HG03060 (cell line): ENCODE data around the gene LILRB4.
"Not testable (repeated sequence)": the region's sequence is repeated elsewhere in the genome, so short reads cannot be mapped to it uniquely, and the experiment has no call there.

Source experiments
- ATAC-seq: cut with Tn5 transposase; IDR thresholded peaks from one replicate; pipeline ENCODE4 v1.9.1; 2021; ENCODE audit warnings: low read depth, moderate number of reproducible peaks; ENCODE audit not compliant: unreplicated experiment

LILRB4 gene

DNA sequence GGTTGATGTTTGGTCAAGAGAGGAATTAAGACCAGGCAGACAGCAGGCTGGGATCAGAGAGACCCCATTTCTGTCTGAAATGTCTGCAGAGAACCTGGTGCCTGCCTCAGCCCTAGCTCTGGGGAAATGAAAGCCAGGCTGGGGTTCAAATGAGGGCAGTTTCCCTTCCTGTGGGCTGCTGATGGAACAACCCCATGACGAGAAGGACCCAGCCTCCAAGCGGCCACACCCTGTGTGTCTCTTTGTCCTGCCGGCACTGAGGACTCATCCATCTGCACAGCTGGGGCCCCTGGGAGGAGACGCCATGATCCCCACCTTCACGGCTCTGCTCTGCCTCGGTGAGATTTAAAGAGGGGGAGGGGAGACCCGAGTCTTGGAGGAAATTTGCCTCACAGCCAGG lies at the start of gene LILRB4:
TSS of gene LILRB4 (plus strand) at position 256 of the 400 bp plus-strand sequence. CDS start at position 305, 49 bp downstream.
- no peak for ATAC-seq

DNA sequence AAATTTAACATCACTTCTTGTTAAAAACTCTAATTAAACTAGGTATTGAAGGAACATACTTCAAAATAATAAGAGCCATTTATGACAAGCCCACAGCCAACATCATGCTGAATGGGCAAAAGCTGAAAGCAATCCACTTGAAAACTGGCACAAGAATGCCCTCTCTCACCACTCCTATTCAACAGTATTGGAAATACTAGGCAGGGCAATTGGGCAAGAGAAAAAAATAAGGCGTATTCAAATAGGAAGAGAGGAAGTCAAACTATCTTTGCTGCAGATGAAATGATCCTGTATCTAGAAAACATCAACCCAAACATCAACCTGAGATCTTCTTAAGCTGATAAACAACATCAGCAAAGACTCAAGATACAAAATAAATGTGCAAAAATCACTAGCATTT lies 48.1 kb upstream of the LILRB4 start:
- no peak for ATAC-seq

GRCh38 chr19:54616057-54616456 lies 46.7 kb upstream of the LILRB4 start:
- ATAC-seq, result no peak

- ATAC-seq, result peak; percentile 70
Measured at GRCh38 chr19:54616821-54617560, 45.8 kb upstream of the LILRB4 start.

DNA sequence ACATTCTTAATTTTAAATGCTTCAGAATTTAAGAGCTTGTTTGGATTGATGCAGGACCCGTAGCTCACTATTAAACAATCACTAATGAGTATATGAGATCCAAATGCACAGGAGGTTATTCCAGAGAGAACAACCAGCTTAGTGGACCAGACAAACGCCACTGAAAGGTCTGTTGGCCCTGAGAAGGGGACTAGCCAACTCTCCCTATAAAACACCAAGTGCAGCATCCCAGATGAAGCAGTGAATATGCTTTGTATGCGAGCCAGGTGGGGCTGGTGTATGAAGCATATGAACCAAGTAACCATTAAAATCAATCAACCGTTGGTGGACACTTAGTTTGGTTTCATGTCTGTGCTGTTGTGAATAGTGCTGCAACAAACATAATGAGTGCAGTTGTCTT lies 42.3 kb upstream of the LILRB4 start:
- ATAC-seq, result no peak

DNA sequence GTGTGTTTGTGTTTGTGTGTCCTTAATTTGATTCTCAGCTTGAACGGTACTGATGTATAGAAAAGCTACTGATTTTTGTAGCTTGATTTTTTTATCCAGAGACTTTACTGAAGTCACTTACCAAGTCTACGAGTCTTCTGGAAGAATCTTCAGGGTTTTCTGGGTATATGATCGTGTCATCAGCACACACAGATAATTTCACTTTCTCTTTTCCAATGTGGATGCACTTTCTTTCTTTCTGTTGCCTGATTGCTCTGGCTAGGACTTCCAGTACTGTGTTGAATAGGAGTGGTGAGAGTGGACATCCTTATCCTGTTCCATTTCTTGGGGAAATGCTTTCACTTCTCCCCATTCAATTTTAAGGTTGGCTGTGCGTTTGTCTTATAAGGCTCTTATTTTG lies 40.4 kb upstream of the LILRB4 start:
- ATAC-seq, result no peak

- ATAC-seq, result not testable (repeated sequence)
Measured at GRCh38 chr19:54624234-54624633, 38.6 kb upstream of the LILRB4 start.

- not testable (repeated sequence) for ATAC-seq
Measured at GRCh38 chr19:54624934-54625730, 37.7 kb upstream of the LILRB4 start.

- ATAC-seq, result no peak
Measured at GRCh38 chr19:54626757-54627156, 36.0 kb upstream of the LILRB4 start.

GRCh38 chr19:54627912-54628311 lies 34.9 kb upstream of the LILRB4 start:
- ATAC-seq, result not testable (repeated sequence)

DNA sequence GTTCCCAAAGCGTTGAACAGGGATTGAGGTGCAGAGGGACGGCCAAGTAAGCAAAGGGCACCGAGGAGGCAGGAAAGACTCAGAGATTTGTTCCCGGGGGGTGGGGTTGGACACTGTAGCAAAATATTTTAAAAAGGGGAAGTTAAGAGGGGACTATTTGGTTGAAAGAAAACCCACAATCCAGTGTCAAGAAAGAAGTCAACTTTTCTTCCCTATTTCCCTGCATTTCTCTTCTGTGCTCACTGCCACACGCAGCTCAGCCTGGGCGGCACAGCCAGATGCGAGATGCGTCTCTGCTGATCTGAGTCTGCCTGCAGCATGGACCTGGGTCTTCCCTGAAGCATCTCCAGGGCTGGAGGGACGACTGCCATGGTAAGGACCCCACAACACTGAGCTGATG lies 32.5 kb upstream of the LILRB4 start, which contains the start of gene LILRB1:
TSS of gene LILRB1 (plus strand) at position 223 of the 400 bp plus-strand sequence. CDS start 590 bp downstream, outside the sequence.
- not testable (repeated sequence) for ATAC-seq

GRCh38 chr19:54630782-54631181 lies 32.0 kb upstream of the LILRB4 start:
- no peak for ATAC-seq

DNA sequence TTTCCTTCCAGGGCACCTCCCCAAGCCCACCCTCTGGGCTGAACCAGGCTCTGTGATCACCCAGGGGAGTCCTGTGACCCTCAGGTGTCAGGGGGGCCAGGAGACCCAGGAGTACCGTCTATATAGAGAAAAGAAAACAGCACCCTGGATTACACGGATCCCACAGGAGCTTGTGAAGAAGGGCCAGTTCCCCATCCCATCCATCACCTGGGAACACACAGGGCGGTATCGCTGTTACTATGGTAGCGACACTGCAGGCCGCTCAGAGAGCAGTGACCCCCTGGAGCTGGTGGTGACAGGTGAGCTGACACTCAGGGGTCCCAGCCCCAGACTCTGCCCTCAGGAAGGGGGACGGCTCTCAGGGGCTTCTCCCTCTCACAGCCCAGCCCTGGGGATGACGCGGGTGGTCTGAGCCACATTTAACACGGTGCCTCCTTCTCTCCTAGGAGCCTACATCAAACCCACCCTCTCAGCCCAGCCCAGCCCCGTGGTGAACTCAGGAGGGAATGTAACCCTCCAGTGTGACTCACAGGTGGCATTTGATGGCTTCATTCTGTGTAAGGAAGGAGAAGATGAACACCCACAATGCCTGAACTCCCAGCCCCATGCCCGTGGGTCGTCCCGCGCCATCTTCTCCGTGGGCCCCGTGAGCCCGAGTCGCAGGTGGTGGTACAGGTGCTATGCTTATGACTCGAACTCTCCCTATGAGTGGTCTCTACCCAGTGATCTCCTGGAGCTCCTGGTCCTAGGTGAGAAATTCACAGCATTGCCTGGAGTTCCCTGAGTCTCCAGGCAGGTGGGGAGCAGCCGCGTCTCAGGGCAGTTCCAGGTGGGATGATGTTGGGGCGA lies 31.1 kb upstream of the LILRB4 start:
- ATAC-seq, result not testable (repeated sequence)

GRCh38 chr19:54632517-54632916 lies 30.3 kb upstream of the LILRB4 start:
- not testable (repeated sequence) for ATAC-seq

DNA sequence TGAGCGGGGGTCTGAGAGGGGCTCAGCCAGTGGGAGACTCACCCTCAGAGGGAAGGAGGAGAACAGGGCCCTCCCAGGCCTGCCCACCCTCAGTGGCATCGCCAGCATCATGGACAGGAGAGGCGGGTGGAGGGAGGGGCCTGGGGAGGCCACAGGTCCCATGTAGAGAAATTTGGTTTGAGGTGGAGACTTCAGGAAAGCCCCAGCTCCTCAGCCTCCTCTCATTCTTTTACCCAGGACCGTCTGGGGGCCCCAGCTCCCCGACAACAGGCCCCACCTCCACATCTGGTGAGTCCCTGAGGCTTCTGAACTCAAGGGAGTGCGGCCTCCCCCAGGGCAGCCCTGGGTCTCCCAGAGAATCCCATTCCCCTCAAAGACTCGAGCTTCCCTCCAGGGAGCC lies 29.4 kb upstream of the LILRB4 start:
- ATAC-seq, result no peak

DNA sequence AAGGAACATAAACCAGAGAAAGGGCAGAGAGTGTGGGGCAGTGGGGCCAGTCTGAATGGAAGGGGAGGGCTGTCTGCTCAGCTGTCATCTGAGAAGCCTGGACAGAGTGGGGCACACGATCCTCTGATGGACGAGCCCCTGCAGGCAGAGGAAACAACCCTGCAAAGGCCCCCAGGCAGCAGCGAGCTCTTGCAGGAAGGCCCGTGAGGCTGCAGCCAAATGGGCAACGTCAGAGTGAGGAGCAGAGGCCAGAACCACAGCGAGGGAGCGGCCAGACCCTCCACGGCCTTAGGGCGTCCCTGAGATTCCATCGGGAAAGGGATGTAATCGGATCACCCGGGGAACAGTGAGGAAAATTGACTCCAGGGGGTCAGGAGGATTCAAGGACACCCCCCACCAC lies 26.7 kb upstream of the LILRB4 start:
- not testable (repeated sequence) for ATAC-seq

DNA sequence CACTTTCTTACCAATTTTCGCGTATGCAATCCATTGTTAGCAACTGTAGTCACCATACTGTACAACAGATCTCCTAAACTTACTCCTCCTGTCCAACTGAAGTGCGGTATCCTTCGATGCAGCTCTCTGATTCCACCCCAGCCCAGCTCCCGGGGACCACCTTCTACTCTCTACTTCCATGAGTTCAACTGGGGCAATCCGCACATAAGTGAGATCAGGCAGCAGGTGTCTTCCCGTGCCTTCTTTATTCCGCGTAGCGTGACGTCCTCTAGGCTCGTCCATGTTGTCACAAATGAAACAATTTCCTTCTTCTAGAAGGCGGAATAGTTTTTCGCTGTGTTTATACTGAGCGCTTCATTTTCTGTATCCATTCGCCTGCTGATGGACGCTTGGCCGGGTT lies 24.1 kb upstream of the LILRB4 start:
- no peak for ATAC-seq

GRCh38 chr19:54642953-54643352 lies 19.8 kb upstream of the LILRB4 start:
- ATAC-seq, result not testable (repeated sequence)

DNA sequence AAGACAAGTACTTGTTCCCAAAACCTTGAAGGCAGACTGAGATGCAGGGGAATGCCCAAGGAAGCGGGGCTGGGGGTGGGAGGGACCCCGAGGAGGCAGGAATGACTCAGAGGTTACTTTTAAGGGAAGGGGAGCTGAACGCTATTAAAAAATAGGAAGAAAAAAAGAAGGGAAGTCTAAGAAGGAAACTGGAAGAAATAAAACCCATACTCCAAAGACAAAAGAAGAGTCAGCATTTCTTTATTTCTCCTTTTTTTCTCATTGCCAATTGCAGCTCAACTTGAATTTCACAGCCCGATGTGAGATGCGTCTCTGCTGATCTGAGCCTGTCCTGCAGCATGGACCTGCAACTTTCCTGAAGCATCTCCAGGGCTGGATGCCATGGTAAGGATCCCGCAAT lies 19.2 kb upstream of the LILRB4 start:
- not testable (repeated sequence) for ATAC-seq

DNA sequence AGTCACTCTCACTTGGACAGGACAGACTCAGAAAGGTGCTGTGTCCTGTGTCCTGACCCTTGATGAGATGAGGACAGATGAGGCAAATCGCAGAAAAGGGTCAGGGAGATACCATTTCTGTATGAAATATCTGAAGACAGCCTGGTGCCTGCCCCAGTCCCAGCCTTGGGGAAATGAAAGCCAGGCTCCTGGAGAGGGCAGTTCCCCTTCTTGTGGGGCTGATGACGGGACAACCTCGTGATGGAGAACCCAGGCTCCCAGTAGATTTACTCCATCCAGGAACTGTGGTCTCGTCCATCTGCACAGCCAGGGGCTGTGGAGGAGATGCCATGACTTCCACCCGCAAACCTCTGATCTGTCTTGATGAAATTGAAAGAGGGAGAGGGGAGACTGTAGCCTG lies 18.7 kb upstream of the LILRB4 start:
- ATAC-seq, result no peak
